B cell (primary cell): ENCODE data around the gene TRIM41. TPM values are rescaled to one million over a fixed set of nuclear protein-coding genes. Genes with fewer than 3 reads are reported as not detected.
"Not testable (repeated sequence)": the region's sequence is repeated elsewhere in the genome, so short reads cannot be mapped to it uniquely, and the experiment has no call there.

Experiments used
- ATAC-seq: fragments of 200-7000 bp; cut with Tn5 transposase; one replicate; pipeline ENCODE4 v1.10.0; 2021; ENCODE audit warnings: low read depth, mild to moderate bottlenecking, moderate number of reproducible peaks, moderate library complexity
- CTCF ChIA-PET: fragments of 350-600 bp; sonication (Branson Sonifier 250); formaldehyde crosslinking; loops from one replicate; lab custom pipeline; 2021; ENCODE audit warnings: antibody characterized with exemption, inconsistent platforms; lab: Charles Lee
- POLR2A ChIA-PET: fragments of 350-600 bp; sonication (Branson Sonifier 250); formaldehyde crosslinking; loops from one replicate; lab custom pipeline; 2021; ENCODE audit warnings: antibody characterized with exemption; lab: Charles Lee
- DNase-seq: peaks from one replicate; pipeline ENCODE4 v3.0.0; 2013
- H2AFZ ChIP-seq: 2 replicates; pipeline ENCODE4 v1.6.1; 2012; ENCODE audit warnings: mild to moderate bottlenecking, low read depth, low read length; ENCODE audit not compliant: insufficient read depth, poor library complexity, severe bottlenecking
- H3K27ac ChIP-seq, 2 donors: 1 replicate in 1 of 2; 2 replicates in 1 of 2; pipeline ENCODE4 v1.5.1; 2012 to 2013; ENCODE audit warnings: low read length in 2 of 2, mild to moderate bottlenecking in 2 of 2, moderate library complexity in 1 of 2
- H3K27me3 ChIP-seq, 4 experiments: fragments of 200-600 bp in 1 of 4; sonication (generic) in 1 of 4; replicated peaks in 1 of 4; 1 replicate in 2 of 4; 2 replicates in 2 of 4; pipeline versions ENCODE4 v1.6.1 to v1.7.0; 2013 to 2016; ENCODE audit warnings: low read length in 3 of 4, mild to moderate bottlenecking in 2 of 4, mixed read lengths in 1 of 4, moderate library complexity in 1 of 4; ENCODE audit not compliant: insufficient read depth in 4 of 4, control insufficient read depth in 3 of 4; ENCODE audit errors: control extremely low read depth in 1 of 4
- H3K36me3 ChIP-seq, 2 experiments: replicated peaks in 1 of 2; 1 replicate in 1 of 2; 2 replicates in 1 of 2; pipeline versions ENCODE4 v1.6.1 to v1.7.1; 2013; ENCODE audit warnings: low read length in 1 of 2; ENCODE audit not compliant: insufficient read depth in 2 of 2, control insufficient read depth in 1 of 2; ENCODE audit errors: control extremely low read depth in 1 of 2, extremely low read depth in 1 of 2
- H3K4me1 ChIP-seq, 2 donors: fragments of 200-600 bp in 1 of 2; sonication (generic) in 1 of 2; 1 replicate in 1 of 2; 2 replicates in 1 of 2; pipeline versions ENCODE4 v1.5.1 to v1.6.1; 2013 to 2017; ENCODE audit warnings: low read length in 2 of 2; ENCODE audit not compliant: control insufficient read depth in 2 of 2, insufficient read depth in 2 of 2
- H3K4me2 ChIP-seq: replicated peaks from 2 replicates; pipeline ENCODE3; 2012; ENCODE audit warnings: mild to moderate bottlenecking, low read depth, low read length; ENCODE audit not compliant: poor library complexity, severe bottlenecking
- H3K4me3 ChIP-seq, 5 experiments: fragments of 200-600 bp in 1 of 5; sonication (generic) in 1 of 5; 1 replicate in 3 of 5; 2 replicates in 2 of 5; pipeline versions ENCODE4 v1.5.1 to v1.7.0; 2011 to 2016; ENCODE audit warnings: low read length in 4 of 5, mild to moderate bottlenecking in 4 of 5, low read depth in 2 of 5, control low read depth in 1 of 5, moderate library complexity in 1 of 5; ENCODE audit not compliant: insufficient read depth in 1 of 5; ENCODE audit errors: control extremely low read depth in 1 of 5, extremely low read depth in 1 of 5
- H3K79me2 ChIP-seq: fragments of 200-600 bp; sonication (generic); one replicate; pipeline ENCODE4 v1.6.0; 2016; ENCODE audit warnings: low read length; ENCODE audit not compliant: control insufficient read depth, insufficient read depth
- H3K9ac ChIP-seq: fragments of 200-600 bp; sonication (generic); 2 replicates; pipeline ENCODE4 v1.6.1; 2017; ENCODE audit warnings: mild to moderate bottlenecking, low read length, moderate library complexity
- H3K9me3 ChIP-seq, 3 donors: one replicate each; pipeline versions ENCODE4 v1.6.1 to v1.7.1; 2013; ENCODE audit warnings: low read length in 2 of 3; ENCODE audit not compliant: control insufficient read depth in 2 of 3, insufficient read depth in 1 of 3; ENCODE audit errors: control extremely low read depth in 1 of 3
- H4K20me1 ChIP-seq: 2 replicates; pipeline ENCODE4 v1.6.0; 2012; ENCODE audit warnings: mild to moderate bottlenecking, low read length; ENCODE audit not compliant: insufficient read depth, control insufficient read depth, poor library complexity, severe bottlenecking
- H3K27ac Mint-ChIP-seq: one replicate; pipeline ENCODE4 v1.8.0; 2021; ENCODE audit warnings: mixed read lengths
- H3K27me3 Mint-ChIP-seq: one replicate; pipeline ENCODE4 v1.8.0; 2021; ENCODE audit warnings: mixed read lengths
- H3K4me1 Mint-ChIP-seq: one replicate; pipeline ENCODE4 v1.8.0; 2021; ENCODE audit warnings: mixed read lengths
- H3K4me3 Mint-ChIP-seq: one replicate; pipeline ENCODE4 v1.8.0; 2021; ENCODE audit warnings: mixed read lengths
- H3K9me3 Mint-ChIP-seq: one replicate; pipeline ENCODE4 v1.8.0; 2022; ENCODE audit warnings: mixed read lengths; ENCODE audit not compliant: insufficient read depth
- EZH2 ChIP-seq: IDR thresholded peaks from 2 replicates; pipeline ENCODE4 v1.6.1; 2012; ENCODE audit warnings: borderline replicate concordance, low read depth, mild to moderate bottlenecking, moderate library complexity, low read length; ENCODE audit not compliant: insufficient read depth, poor library complexity, severe bottlenecking
- WGBS: methylation state at CpG from one replicate; pipeline ENCODE4 v1.1.5; 2013; ENCODE audit warnings: missing lambda C conversion rate; ENCODE audit not compliant: insufficient coverage; 5-methylcytosine and 5-hydroxymethylcytosine counted together
- intact Hi-C: fragments of 100-400 bp; cut with micrococcal nuclease; formaldehyde crosslinking; loops from one replicate; pipeline ENCODE4 v1.10.0; 2022
- polyA plus RNA-seq: library from polyadenylated mRNA; depleted of rRNA; stranded (reverse); fragments of >200 nt; gene quantifications from 2 replicates; pipeline ENCODE4 v1.2.3, GENCODE V29; 2012
- total RNA-seq, 2 donors: library from RNA; stranded (reverse); fragments of 120-200 nt in 1 of 2; gene quantifications; 1 replicate in 1 of 2; 2 replicates in 1 of 2; pipeline versions ENCODE4 v1.2.3 to v1.2.4, GENCODE V29; 2013 to 2022
- TF ChIP-seq, protein P1 (sequence below): fragments of 200-600 bp; IDR thresholded peaks from one replicate; pipeline ENCODE4 v1.8.0; 2022; ENCODE audit warnings: antibody characterized with exemption, mild to moderate bottlenecking

TRIM41 gene
- total and polyA plus RNA-seq, 2 donors (not counting 1 experiment from before 2014, with no cell fraction given) = 28.4 to 44.3 TPM

DNA sequence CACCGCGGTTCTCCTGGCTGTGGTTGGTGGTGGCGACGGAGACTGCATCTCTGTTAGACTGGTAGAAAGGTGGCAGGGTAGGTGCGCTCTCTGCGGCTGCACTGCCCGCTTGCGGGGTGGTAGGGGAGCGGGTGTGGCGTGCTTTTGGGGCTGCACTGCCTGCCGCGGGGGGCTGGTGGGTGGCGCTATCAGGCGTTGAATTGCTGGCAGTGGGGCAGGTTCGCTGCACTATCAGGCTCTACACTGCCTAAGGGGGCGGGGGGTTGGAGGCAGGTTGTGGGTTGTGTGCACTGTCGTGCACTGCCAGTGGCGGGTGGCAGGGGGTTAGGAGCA, 58.9 kb downstream of the TRIM41 start:
- H3K9me3 ChIP-seq = no peaks in the 10 kb centered on the region
- WGBS = 93% methylated on average over 18 of the region's 18 CpGs
- H3K27me3 Mint-ChIP-seq = peaks cover 4% of the 10 kb centered on the region
- H3K79me2 ChIP-seq = no peaks in the 10 kb centered on the region
- intact Hi-C loops = no loop called here
- H3K27me3 ChIP-seq = no peaks in the 10 kb centered on the region
- no peaks in the 10 kb centered on the region for H3K36me3 ChIP-seq
- no peak for ATAC-seq
- H3K9ac ChIP-seq = no peak overlapping the region
- ChIA-PET CTCF (no interaction called here), POLR2A (no interaction called here)
- no peaks in the 10 kb centered on the region for H3K9me3 Mint-ChIP-seq
- no peak overlapping the region for H2AFZ ChIP-seq
- peak; percentile 4 for DNase-seq
- no peak overlapping the region for H3K4me3 ChIP-seq
- H4K20me1 ChIP-seq = no peaks in the 10 kb centered on the region
- TF ChIP-seq, protein P1, sequence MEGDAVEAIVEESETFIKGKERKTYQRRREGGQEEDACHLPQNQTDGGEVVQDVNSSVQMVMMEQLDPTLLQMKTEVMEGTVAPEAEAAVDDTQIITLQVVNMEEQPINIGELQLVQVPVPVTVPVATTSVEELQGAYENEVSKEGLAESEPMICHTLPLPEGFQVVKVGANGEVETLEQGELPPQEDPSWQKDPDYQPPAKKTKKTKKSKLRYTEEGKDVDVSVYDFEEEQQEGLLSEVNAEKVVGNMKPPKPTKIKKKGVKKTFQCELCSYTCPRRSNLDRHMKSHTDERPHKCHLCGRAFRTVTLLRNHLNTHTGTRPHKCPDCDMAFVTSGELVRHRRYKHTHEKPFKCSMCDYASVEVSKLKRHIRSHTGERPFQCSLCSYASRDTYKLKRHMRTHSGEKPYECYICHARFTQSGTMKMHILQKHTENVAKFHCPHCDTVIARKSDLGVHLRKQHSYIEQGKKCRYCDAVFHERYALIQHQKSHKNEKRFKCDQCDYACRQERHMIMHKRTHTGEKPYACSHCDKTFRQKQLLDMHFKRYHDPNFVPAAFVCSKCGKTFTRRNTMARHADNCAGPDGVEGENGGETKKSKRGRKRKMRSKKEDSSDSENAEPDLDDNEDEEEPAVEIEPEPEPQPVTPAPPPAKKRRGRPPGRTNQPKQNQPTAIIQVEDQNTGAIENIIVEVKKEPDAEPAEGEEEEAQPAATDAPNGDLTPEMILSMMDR = no peak
- no peak for TF ChIP-seq EZH2
- H3K4me2 ChIP-seq = no peak overlapping the region
- H3K27ac Mint-ChIP-seq = no peak overlapping the region
- peaks cover 10% of the 10 kb centered on the region for H3K4me1 Mint-ChIP-seq
- peaks cover 6 to 7% of the 10 kb centered on the region in 2 donors for H3K4me1 ChIP-seq
- H3K27ac ChIP-seq = no peak overlapping the region
- no peak overlapping the region for H3K4me3 Mint-ChIP-seq

DNA sequence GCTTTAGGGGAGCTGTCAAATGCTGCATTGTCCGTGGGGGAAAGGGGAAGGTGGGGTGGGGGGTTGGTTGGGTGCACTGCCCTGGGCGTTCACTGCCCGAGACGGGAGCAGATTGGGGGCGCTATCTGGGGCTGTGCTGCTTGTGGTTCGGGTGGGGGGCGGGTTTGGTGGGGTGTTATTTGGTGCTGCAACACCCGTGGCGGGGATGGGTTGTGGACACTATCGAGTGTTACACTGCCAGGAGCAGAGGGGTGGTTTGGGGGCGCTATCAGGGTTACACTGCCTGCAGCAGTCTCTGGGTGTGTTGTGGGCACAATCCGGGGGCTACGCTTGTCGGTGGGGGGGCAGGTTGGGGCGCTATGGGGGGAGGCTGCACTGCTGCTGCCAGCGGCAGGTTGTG, 59.3 kb downstream of the TRIM41 start:
- H3K9me3 Mint-ChIP-seq, H2AFZ ChIP-seq, H3K4me3 ChIP-seq, H3K9ac ChIP-seq, intact Hi-C loops, H3K27ac Mint-ChIP-seq, H3K36me3 ChIP-seq, DNase-seq, H3K27me3 ChIP-seq, H3K27ac ChIP-seq, H3K4me3 Mint-ChIP-seq, H4K20me1 ChIP-seq, ATAC-seq, H3K79me2 ChIP-seq, H3K27me3 Mint-ChIP-seq, H3K9me3 ChIP-seq, POLR2A ChIA-PET, H3K4me2 ChIP-seq, CTCF ChIA-PET: not testable (repeated sequence)
- H3K4me1 Mint-ChIP-seq = peaks cover 15% of the 10 kb centered on the region
- H3K4me1 ChIP-seq = peaks cover 11% of the 10 kb centered on the region in 2 donors
- WGBS = 93% methylated on average over 3 of the region's 16 CpGs
